NCI-H146 treated with DMSO at 0.1 percent for 48 hours (cell line): Measurements from ENCODE around the gene SGF29.
"Not testable (repeated sequence)": the region's sequence is repeated elsewhere in the genome, so short reads cannot be mapped to it uniquely, and the experiment has no call there.

Experiments
- DNase-seq: peaks from one replicate; lab custom pipeline; 2025; ENCODE audit not compliant: unreplicated experiment; lab: John Stamatoyannopoulos, UW

SGF29 gene

DNA sequence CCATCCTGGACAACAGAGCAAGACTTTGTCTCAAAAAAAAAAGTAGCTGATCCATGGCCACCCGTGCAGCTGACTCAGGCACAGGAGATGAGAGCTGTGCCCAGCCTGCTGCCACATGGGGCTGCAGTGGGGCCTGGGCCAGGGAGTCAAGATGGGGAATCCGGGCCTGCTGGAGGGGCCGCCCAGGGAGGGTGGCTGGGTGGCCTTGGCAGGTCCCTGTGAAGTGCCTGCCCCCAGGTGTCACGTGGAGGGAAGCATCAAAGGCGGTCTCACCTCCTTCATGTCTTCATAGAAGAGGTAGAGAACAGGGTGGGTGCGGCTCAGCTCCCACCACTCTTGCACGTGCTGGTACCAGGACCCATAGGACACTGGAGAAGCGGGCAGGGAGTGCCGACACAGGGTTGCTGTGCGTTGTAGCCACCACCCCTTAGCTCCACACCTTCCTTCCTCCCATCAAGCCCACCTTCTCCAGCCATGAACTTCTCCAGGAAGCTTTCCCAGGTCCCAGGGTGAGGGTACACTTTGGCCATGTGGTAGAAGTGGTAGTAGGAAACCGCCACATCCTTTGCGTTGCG is 39.3 kb downstream of the SGF29 start:
- DNase-seq, result no peak

GRCh38 chr16:28595451-28595850 is 41.7 kb downstream of the SGF29 start:
- not testable (repeated sequence) for DNase-seq

GRCh38 chr16:28596115-28596630 is 42.5 kb downstream of the SGF29 start:
- DNase-seq, result no peak

DNA sequence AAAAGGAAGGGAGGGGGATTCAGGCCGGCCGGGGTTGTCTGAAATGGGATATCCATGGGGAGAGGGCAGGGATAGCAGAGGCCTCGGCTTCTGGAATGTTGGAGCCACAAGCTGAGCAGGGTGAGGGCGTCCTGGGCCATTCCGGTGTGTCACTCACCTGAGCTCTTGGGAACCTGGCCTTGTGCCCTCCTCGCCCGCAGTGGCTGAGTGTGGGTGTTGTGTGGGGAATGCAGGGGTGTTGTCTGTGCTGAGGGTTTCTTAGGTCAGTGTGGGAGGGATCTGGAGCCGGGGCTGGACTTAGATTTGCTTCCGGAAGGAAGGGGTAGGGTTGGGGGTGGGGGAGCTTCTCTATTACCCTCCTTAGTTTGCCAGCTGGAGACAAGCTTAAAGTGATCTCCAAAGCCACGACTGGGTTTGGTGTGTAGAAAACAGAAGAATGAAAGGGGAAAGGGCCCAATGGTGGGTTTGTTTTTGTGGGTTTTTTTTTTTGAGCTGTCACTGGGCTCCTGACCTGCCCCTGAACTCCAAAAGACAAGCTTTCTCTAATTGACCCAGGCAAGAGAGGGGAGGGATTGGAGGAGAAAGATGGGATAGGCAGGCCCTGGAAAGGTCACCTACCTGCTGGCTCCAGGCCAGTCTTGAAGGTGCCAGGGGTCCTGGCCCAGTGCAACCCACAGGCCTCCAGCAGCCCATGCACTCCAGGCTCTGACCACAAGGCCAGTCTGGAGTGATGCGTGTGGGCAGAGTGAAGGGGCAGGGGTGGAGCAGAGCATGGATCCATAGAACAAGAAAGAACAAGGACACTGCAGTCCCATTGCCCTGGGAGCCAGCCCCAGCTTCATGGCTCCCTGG is 43.3 kb downstream of the SGF29 start, which contains the start of gene SULT1A2:
Gene SULT1A2, minus strand, starts transcription at position 211 of the 852 bp plus-strand sequence. CDS start 1,120 bp downstream, outside the sequence.
- DNase-seq, result no peak

DNA sequence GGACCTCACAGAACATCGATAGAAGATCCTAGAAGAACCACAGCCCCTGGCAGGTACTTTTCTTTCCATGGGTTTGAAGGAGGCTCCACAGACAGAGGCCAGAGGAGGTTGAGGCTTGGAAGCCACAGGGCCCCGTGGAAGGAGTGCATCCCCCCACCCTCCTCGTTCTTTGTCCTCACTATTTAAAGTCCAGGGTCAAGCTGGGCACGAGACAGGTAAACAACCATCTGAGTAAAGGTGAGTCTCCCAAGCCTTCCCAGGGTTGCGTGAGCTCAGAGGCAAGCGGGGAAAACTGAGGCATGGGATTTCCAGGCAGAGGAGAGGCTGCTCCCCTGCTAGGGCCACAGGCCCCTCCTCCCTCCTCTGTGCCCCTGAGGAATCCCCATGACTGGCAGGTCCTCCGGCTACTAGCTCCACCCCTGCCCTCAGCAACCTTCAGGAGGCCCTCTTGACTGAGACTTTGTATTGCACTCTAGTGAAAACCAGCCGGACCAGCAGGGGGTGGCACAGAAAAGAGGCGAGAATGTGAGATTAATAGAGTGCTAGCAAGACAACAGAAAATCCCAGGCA is 44.1 kb downstream of the SGF29 start:
- DNase-seq, result peak; percentile 75

DNA sequence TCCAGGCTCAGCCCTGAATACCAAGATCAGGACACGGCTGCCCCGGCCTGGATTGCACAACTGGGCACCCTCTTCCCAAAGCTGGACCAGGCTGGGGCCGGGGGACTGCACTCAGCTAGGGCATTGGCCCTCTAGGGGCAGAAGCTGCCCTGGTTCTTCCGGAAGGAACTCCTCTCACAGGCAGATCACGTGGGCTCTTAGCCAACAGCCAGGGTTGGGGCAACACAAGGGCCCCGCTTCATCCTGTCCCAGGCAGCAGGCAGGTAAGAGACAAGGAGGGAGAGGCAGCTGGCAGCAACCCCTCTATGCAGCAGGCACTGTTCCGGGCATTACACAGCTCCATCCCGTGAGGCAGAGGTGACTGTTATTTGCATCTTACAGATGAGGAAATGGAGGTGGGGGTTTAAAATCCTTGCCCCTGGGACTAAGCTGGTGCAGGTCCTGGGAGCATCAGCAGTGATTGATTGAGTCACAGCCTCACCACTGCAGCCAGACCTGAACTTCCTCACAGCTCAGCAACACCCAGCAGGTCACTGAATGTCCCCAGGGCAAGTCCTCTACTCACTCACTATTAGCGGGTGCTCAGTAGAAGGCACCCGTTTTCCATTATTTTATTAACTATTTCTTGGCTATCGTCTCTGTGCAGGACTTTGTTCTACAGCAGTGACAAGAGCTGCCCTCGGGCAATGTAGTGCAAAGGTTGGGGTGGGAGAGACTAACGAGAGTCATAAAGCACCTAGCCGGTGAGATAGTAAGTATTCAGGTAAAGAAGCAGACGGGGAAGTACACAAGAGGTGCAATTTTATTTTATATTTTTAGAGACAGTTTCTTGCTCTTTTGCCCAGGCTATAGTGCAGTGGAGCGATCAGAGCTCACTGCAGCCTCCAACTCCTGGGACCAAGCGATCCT is 45.9 kb downstream of the SGF29 start:
- not testable (repeated sequence) for DNase-seq

DNA sequence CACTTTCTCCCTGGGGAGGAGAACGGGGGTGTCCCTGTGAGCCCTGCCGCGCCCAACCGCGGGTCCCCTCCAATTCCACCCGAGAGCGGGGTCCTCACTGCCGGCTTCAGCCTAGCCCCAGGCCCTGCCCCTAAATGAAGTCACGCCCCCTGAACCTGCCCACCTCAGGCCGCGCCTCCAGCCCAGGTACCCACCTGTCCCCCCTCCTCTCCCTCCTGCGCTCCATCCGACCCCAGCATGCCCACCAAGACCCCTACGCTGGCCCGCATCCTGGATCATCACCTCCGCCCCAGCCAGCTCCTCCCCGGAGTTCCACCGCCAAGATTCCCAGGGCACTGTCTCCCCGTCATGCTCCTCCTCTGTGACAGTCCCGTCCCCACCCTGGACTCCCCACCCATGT is 47.2 kb downstream of the SGF29 start:
- DNase-seq, result not testable (repeated sequence)

DNA sequence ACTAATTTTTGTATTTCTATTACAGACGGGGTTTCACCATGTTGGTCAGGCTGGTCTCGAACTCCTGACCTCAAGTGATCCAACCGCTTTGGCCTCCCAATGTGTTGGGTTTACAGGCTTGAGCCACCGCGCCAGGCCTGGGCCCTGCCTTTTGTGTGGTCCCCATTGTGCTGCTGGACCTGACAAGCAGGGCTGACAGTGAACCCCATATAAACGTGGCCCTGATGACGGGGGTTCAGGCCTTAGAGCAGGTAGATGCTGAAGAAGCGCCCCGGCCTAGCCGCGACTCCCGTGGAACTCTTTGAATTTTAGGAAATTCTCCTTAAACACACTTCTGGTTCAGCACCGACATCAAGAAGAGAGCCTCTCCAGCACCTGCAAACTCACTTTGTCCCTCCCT is 47.9 kb downstream of the SGF29 start:
- peak; percentile 72 for DNase-seq

- not testable (repeated sequence) for DNase-seq
Measured at GRCh38 chr16:28602062-28602461, 48.3 kb downstream of the SGF29 start.

DNA sequence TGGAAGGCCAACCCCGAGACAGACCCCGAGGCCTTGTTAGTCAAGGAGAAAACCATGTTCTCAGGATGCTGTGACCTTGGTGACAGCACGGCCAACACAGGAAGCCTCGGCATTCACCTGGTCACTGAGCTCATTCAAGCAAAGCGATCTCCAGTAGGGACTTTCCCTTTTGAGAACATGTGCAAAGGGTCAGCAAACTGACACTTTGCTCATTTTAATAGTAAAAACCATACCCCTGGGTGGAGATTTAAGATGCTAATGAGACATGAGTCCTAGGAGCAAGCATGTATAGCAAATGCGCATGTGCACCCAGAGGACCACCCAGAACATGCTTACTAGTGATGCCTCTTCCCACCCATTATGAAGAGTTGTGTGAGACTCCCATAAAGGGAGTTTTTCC is 48.8 kb downstream of the SGF29 start:
- DNase-seq, result no peak

DNA sequence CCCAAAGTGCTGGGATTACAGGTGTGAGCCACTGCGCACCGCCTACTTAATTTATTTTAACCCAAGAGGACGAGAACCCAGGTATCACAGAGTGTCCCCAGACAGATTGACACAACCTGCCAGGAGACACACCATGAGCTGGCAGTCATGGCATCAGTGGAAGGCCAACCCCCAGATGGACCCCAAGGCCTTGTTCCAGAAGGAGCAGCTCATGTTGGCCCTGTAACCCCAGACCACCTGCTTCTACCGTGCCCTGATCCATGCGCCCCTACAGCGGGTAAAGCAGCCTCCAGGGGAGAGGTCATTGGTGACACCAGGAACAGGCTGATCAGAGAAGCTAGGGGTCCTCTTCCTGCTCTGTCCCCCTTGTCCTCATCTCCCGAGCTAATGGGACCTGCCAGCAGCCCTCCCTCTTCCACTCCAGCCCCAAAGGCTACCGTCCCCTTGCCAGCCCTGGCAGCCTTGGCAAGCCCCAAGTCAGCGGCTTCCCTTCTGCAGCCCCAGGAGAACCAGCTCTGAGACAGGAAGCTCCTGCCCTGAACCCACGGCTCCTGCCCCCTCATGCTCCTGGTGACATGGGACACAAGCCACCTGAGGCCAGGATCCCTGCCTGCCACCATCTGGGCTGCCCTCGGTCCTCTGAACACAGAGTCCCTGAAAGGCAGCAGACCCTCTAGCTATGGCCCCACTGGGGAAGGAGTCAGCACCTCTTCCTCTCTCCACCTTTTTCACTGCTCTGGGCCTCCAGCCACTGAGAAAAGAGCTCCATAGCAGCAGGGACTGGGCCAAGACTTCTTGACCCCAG is 49.9 kb downstream of the SGF29 start:
- DNase-seq, result no peak

- DNase-seq, result no peak
Measured at GRCh38 chr16:28604186-28604565, 50.5 kb downstream of the SGF29 start.

DNA sequence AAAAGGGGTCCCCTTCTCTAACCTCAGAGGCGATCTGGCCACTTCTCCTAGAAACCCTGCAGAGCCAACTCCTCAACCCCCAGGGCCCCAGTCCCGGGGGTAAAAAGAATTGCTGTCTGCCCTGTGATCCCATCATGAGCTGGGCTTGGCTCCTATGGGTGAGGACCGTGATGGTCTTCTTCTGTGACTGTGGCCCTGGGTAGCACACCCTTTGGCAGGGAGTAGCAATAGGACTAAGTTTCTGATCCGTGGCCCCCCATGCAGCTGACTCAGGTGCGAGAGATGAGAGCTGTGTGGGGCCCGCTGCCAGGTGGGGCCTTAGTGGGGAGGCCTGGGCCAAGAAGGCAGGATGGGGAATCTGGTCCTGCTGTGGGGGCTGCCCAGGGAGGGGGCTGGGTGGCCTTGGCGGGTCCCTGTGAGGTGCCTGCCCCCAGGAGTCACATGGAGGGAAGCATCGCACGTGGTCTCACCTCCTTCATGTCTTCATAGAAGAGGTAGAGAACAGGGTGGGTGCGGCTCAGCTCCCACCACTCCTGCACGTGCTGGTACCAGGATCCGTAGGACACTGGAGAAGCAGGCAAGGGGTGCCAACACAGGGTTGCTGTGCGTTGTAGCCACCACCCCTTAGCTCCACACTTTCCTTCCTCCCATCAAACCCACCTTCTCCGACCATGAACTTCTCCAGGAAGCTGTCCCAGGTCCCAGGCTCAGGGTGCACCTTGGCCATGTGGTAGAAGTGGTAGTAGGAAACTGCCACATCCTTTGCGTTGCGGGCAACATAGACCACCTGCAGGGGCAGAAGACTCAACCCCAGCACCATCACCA is 52.8 kb downstream of the SGF29 start:
- DNase-seq, result no peak

DNA sequence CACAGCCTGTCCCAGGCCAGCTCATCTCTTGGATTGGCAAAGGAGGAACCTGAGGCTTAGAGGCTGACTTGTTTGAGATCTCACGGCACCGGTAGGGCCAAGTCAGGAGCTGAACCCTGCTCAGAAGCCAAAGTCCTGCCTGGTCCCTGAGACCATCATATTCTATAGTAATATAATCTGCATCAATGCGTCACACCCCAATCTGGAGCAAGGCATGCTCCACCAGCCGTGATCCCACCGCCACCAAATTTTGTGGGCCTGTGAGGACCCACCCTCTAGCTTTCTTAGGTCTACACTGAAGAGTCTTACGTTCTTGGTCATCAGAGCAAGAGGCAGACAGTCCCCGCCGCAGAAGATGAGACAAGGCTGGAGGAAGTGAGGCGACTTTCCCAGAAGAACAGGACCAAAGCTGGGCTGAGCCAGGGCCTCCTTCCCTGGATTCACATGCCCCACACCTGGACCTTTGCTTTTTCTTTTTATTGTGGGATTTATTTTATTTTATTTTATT is 53.5 kb downstream of the SGF29 start:
- DNase-seq, result no peak

- not testable (repeated sequence) for DNase-seq
Measured at GRCh38 chr16:28607681-28608495, 54.2 kb downstream of the SGF29 start.

DNA sequence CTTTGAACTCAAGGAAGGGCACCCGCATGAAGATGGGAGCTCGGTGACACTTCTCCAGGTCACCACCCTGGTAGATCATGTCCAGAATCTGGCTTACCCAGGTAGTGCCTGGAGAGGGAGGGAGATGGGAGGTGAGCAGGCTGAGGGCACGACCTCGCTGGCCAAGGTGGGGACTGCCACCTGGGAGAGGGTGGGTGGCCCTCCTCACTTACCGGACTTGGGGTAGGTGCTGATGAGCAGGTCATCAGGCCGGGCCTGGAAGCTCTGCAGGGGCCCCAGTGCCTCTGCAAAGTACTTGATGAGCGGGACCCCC is 54.7 kb downstream of the SGF29 start:
- DNase-seq, result not testable (repeated sequence)

GRCh38 chr16:28608867-28609596 is 55.3 kb downstream of the SGF29 start:
- not testable (repeated sequence) for DNase-seq
